ACC112 (cell line): ENCODE measurements around the gene AFF1.

Experiments used
- H2AFZ ChIP-seq: fragments of 200-600 bp; sonication (generic); one replicate; pipeline ENCODE4 v1.6.0; 2017; ENCODE audit warnings: antibody characterized with exemption, low read length; ENCODE audit not compliant: unreplicated experiment
- H3K27ac ChIP-seq: fragments of 200-600 bp; sonication (generic); 2 replicates; pipeline ENCODE4 v1.5.1; 2014; ENCODE audit warnings: low read depth, mild to moderate bottlenecking, antibody characterized with exemption, low read length, moderate library complexity
- H3K27me3 ChIP-seq: fragments of 200-600 bp; sonication (generic); 2 replicates; pipeline ENCODE4 v1.6.1; 2014; ENCODE audit warnings: mild to moderate bottlenecking, antibody characterized with exemption, low read length, moderate library complexity, mixed read lengths; ENCODE audit not compliant: insufficient read depth
- H3K36me3 ChIP-seq: fragments of 200-600 bp; sonication (generic); 2 replicates; pipeline ENCODE4 v1.6.1; 2016; ENCODE audit warnings: mild to moderate bottlenecking, antibody characterized with exemption, low read length, moderate library complexity, mixed read lengths; ENCODE audit not compliant: insufficient read depth
- H3K4me1 ChIP-seq: fragments of 200-600 bp; sonication (generic); one replicate; pipeline ENCODE4 v1.6.1; 2016; ENCODE audit warnings: low read length, mixed read lengths; ENCODE audit not compliant: insufficient read depth, unreplicated experiment, control insufficient read depth
- H3K4me3 ChIP-seq: fragments of 200-600 bp; sonication (generic); 2 replicates; pipeline ENCODE4 v1.5.1; 2014; ENCODE audit warnings: mild to moderate bottlenecking, low read depth, low read length
- H3K79me2 ChIP-seq: fragments of 200-600 bp; sonication (generic); one replicate; pipeline ENCODE4 v1.6.0; 2016; ENCODE audit warnings: low read length; ENCODE audit not compliant: control insufficient read depth, unreplicated experiment, insufficient read depth

The AFF1 gene

GRCh38 chr4:87117051-87117731, 182.4 kb downstream of the AFF1 start:
- H3K4me1 ChIP-seq: peaks cover 23% of the 10 kb centered on the region
- no peak overlapping the region for H3K27ac ChIP-seq
- H3K79me2 ChIP-seq: peaks cover 6% of the 10 kb centered on the region
- H3K27me3 ChIP-seq: no peaks in the 10 kb centered on the region
- no peak overlapping the region for H2AFZ ChIP-seq
- peaks cover 33% of the 10 kb centered on the region for H3K36me3 ChIP-seq
- H3K4me3 ChIP-seq: no peak overlapping the region

DNA sequence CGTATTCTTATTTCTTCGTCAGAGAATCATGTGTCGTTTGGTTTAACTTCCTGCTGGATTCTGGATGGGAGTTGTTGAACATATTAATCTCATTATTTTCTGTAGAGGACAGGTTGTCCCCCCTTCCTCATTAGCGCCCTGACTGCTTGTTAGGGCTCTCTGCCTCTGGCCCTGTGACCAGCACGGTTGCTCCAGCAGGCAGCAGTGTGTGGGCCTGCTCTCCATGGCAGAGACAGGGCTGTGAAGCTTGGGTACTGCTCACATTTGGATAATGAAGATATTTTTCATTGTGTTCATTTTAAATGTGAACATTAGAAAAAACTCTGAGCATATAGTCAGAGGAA, 182.9 kb downstream of the AFF1 start:
- Histone ChIP-seq H2AFZ (no peak overlapping the region), H3K79me2 (peaks cover 10% of the 10 kb centered on the region), H3K27me3 (no peaks in the 10 kb centered on the region), H3K27ac (no peak overlapping the region), H3K4me1 (peaks cover 27% of the 10 kb centered on the region), H3K4me3 (no peak overlapping the region), H3K36me3 (peaks cover 33% of the 10 kb centered on the region)

GRCh38 chr4:87118421-87118820, 183.6 kb downstream of the AFF1 start:
- Histone ChIP-seq H3K27me3 (no peaks in the 10 kb centered on the region), H3K4me3 (no peak overlapping the region), H3K79me2 (peaks cover 10% of the 10 kb centered on the region), H3K36me3 (peaks cover 32% of the 10 kb centered on the region), H3K27ac (peak overlapping the region; percentile 46; the same call in 1 of the 2 replicates), H2AFZ (no peak overlapping the region), H3K4me1 (peaks cover 27% of the 10 kb centered on the region)

GRCh38 chr4:87118826-87119225, 184.0 kb downstream of the AFF1 start:
- H3K79me2 ChIP-seq: peaks cover 11% of the 10 kb centered on the region
- no peak overlapping the region for H2AFZ ChIP-seq
- H3K36me3 ChIP-seq: peaks cover 29% of the 10 kb centered on the region
- no peaks in the 10 kb centered on the region for H3K27me3 ChIP-seq
- H3K4me3 ChIP-seq: no peak overlapping the region
- peaks cover 27% of the 10 kb centered on the region for H3K4me1 ChIP-seq
- peak overlapping the region; percentile 46 for H3K27ac ChIP-seq

GRCh38 chr4:87120010-87120409, 185.2 kb downstream of the AFF1 start:
- H3K27ac ChIP-seq: no peak overlapping the region
- peaks cover 29% of the 10 kb centered on the region for H3K36me3 ChIP-seq
- H3K4me3 ChIP-seq: no peak overlapping the region
- no peak overlapping the region for H2AFZ ChIP-seq
- H3K4me1 ChIP-seq: peaks cover 27% of the 10 kb centered on the region
- peaks cover 14% of the 10 kb centered on the region for H3K79me2 ChIP-seq
- H3K27me3 ChIP-seq: no peaks in the 10 kb centered on the region

DNA sequence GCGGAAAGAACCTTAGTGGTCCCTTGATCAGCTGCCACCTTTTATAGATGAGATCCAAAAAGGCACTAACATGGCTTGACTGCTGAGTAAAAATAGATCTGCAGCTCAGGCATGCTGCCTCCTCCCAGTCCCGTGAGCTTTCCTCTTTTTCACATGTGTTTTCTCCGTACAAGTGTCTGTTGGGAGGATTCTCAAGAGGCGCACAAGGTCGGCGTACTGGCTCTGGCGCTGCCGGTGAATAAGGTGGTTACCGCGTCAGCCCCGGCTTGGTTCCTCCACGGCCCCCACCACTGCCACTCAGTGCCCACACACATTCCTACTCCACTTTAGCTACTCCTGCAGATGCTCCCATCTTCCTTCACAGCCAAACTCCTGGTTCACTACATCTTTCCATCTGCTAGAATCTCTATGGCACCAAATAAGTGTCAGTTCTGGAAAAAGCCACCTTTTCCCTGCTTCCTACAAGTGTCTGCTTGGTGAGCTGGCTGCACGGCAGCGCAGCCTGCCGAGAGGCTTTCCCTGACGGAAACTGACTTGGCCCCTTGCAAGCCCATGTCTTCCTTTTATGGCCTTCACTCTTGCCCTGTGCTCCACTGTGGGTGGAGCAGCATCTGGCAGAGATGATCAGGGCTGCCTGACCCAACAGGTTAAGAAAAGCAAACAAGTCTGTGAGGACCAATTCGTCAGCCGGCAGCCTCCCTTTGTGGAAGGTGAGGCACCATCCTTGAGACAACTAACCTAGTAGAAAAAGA, 185.8 kb downstream of the AFF1 start:
- no peak overlapping the region for H3K4me3 ChIP-seq
- H2AFZ ChIP-seq: no peak overlapping the region
- no peak overlapping the region for H3K27ac ChIP-seq
- H3K4me1 ChIP-seq: peaks cover 27% of the 10 kb centered on the region
- no peaks in the 10 kb centered on the region for H3K27me3 ChIP-seq
- peaks cover 14% of the 10 kb centered on the region for H3K79me2 ChIP-seq
- H3K36me3 ChIP-seq: peaks cover 32% of the 10 kb centered on the region

DNA sequence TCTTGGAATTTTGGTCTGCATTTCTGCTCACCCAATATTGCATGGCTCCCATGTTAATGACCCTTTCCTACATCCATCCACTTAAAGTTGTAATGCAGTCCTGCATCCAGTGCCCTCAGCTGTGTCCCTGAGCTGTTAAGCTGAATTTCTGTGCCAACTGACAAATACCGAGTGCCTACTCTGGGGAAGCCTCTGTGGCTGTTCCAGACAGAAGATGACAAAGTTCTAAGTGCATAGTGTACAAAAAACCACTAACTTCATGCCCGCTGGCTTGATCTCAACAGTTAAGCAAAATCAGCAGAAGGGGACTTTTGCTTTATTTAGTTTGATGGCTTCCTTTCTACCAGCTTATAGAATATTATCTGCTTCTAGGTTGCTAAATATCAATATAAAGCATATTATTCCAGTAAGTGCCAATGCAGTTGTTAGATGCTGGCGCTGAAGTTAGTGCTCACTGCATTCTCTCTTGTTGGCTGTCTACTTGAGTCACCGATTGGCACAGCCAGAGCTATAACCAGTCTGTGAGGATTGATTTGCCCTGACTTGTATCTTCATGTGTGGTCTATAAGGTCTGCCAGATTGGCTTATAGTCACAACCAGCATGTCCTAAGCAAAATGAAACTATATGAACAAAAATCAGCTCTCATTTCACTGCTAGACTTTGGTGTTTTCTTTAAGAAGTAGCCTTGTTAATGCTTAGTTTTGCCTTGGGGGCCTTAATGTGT, 186.7 kb downstream of the AFF1 start:
- Histone ChIP-seq H3K36me3 (peaks cover 30% of the 10 kb centered on the region), H2AFZ (no peak overlapping the region), H3K4me3 (no peak overlapping the region), H3K27me3 (no peaks in the 10 kb centered on the region), H3K79me2 (peaks cover 14% of the 10 kb centered on the region), H3K27ac (no peak overlapping the region), H3K4me1 (peaks cover 27% of the 10 kb centered on the region)

- Histone ChIP-seq H3K4me1 (peaks cover 27% of the 10 kb centered on the region), H3K27ac (no peak overlapping the region), H3K79me2 (peaks cover 10% of the 10 kb centered on the region), H3K27me3 (no peaks in the 10 kb centered on the region), H3K36me3 (peaks cover 28% of the 10 kb centered on the region), H2AFZ (no peak overlapping the region), H3K4me3 (no peak overlapping the region)
Measured at GRCh38 chr4:87122252-87122651, 187.4 kb downstream of the AFF1 start.

GRCh38 chr4:87126056-87126455, 191.2 kb downstream of the AFF1 start:
- Histone ChIP-seq H3K4me1 (peaks cover 13% of the 10 kb centered on the region), H3K4me3 (no peak overlapping the region), H3K36me3 (peaks cover 39% of the 10 kb centered on the region), H3K79me2 (peaks cover 9% of the 10 kb centered on the region), H2AFZ (no peak overlapping the region), H3K27me3 (no peaks in the 10 kb centered on the region), H3K27ac (no peak overlapping the region)

DNA sequence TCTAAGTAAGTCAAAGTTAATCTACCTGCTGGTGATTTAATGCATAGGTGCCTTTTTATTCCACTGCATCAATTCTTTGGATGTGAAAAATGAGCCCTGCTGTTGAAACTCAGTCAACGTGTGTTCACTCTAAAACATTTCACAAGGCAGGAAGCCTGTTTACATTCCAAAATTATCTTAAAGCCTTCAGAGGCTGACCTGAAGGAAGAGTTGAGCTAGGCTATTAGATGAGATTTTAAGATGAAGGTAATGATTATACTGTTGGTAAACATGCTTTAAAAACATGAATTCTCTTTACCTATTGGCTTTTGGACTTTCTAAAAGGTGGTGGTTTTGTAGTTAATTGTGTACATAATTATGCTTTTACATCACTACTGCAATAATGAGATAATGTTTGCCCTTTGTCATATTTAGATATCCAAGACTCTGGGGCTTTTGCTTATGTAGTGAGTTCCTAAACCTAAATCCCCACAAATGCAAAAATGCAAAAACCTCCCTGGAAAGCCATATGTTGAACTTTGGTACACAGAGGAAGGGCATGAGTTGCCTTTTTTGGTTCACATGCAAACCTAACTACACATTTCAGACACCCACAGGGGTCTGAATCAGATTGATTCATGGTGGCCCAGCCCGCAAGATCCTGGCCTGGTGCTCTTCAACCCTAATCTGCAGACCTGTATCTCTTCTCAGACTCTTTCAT, 193.3 kb downstream of the AFF1 start:
- H2AFZ ChIP-seq: no peak overlapping the region
- H3K27ac ChIP-seq: no peak overlapping the region
- peaks cover 56% of the 10 kb centered on the region for H3K36me3 ChIP-seq
- H3K79me2 ChIP-seq: peaks cover 4% of the 10 kb centered on the region
- H3K4me3 ChIP-seq: no peak overlapping the region
- no peaks in the 10 kb centered on the region for H3K4me1 ChIP-seq
- H3K27me3 ChIP-seq: no peaks in the 10 kb centered on the region
